HG03439 (cell line): ENCODE results near the gene COL17A1.

Experiments
- ATAC-seq: cut with Tn5 transposase; IDR thresholded peaks from one replicate; pipeline ENCODE4 v1.9.1; 2021; ENCODE audit warnings: mild to moderate bottlenecking, moderate library complexity; ENCODE audit not compliant: unreplicated experiment

Gene COL17A1

DNA sequence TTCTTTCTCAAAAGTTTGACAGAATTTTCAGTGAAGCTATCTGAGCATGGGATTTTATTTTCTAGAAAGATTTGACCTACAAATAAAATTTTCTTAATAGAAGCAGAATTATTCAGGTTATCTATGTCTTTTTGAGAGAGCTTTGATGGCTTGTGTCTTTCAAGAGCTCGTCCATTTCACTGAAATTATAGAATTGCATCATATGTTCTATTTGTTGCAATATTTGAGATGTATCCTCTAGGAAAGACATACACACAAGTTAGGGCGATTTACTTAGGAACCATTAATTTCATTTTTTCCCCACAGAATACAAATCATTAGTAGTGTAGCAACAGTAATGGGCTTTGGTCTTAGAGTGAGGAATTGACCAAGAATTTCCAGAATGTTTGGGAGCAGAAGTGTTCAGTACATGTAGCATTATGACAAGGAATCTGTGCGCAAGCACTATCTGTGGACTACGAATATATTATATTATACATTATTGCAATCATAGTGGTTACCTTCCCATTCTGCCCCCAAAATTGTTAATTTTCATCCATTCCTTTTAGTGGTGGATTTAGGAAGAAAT lies 12.8 kb upstream of the COL17A1 start:
- no peak for ATAC-seq

DNA sequence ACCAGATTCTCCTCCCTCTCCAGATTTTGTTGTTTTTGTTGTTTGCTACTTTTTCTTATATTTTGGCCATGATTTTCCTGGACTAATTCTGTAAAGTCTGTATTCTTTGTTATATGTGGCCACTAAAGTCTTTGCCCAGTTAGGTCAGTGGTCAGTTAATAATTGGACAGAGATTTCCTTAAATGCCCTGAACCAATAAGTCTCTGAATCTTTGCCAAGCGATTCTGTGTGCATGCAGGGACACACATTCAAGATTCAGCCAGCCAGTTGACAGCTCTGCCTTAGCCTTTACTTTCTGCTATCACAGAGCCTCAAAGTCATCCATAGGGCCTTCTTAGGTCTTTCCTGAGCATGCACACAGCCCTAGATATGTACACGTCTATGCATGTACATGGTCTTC lies 11.0 kb upstream of the COL17A1 start:
- no peak for ATAC-seq

DNA sequence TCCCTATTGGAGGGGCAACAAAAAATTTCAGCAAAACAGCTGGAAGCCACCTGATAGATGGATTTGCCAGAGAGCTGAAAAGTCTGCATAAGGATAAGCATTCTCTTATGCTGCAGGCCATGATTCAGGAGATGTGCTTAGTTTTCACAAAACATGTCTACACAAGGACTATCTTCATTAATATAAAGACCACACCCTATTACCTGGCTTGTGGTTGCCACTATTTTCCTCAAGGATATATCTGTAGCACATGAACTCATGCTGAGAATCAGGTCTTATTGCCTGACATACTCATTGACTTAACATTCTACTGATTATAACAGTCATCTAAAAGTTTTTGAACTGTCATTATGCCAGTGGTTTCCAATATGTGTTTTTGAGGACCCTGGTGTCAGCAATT lies 7.1 kb upstream of the COL17A1 start:
- no peak for ATAC-seq

DNA sequence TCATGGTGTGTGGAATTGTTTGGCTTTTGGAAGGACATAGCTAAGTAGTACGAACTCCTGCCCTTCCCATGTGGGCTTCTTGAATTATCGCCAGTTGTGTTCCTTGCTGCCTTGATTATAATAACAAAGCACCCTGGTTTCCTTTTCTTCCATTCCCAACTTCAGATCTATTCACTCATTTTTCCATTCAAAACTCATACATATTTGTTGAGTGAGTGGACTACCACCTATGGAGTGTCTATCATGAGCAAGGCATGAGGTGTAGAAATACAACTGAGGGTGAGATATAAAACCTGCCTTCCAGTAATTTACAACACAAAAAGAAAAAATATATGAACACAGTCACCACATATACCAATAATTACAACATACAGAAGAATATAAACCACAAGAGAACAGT lies 4.9 kb upstream of the COL17A1 start:
- no peak for ATAC-seq

DNA sequence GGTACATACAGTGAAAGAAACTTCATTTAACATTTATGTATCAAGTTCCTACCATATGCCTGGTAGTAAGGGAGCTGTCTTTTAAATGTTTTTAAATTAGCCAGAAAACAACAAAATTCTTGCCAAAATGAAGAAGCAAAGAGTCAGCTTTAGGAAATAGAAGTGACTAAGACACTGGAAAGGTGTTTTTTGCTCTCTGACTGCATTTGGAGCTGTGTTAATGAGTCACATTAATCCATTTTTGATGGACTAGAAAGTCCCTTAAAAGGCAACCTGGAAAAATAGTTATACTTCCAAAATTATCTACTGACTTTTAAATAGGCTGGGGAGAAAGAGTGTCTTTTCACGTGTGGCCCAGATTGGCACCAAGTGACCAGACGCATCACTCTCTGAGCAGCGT lies 3.9 kb upstream of the COL17A1 start:
- no peak for ATAC-seq

DNA sequence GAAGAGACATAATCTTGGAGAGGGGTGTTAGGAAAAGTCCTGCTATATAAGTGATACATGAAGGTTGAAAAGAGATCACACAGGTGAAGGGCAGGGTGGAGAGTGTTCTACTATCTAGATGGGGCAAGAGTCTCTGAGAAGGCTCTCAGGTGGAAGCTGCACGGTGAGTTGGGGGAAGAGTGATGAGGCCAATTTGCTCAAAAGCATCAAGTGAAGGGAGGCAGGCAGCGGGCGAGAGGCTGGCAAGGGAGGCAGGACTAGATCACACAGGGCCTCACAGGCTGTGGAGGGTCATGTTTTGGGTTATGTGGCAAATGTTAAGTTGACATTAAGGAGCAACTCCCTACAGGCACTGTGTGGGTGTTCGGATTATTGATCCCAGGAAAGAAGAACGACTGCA lies 2.6 kb upstream of the COL17A1 start:
- no peak for ATAC-seq

DNA sequence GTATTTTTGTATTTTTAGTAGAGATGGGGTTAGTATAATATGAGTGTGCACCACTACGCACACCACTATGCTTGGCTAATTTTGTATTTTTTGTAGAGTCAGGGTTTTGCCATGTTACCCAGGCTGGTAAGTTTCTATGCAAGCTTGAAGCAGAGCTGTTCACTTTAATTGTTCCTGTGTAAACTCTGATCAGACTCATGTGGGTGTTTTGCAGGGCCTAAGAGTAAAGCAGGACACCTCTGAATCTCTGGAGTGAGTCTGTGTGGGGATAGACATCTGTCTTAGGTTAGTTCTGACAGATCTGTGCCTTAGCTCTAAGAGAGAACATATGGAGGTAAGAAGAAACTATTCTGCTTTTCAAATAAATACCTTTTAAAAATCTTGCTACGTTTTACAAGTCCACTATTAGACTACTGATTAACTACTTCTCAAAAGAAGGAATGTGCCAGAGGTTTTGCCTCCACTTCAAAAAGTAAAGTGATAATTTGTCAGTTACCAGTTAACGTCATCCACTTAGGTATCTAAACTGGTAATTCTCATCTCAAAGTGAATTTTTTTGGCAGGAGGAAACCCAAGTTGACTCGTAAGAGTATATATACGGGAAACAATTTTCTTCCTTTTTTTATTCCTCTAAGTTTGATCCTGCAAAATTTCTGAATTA lies 1.1 kb downstream of the COL17A1 start:
- no peak for ATAC-seq

DNA sequence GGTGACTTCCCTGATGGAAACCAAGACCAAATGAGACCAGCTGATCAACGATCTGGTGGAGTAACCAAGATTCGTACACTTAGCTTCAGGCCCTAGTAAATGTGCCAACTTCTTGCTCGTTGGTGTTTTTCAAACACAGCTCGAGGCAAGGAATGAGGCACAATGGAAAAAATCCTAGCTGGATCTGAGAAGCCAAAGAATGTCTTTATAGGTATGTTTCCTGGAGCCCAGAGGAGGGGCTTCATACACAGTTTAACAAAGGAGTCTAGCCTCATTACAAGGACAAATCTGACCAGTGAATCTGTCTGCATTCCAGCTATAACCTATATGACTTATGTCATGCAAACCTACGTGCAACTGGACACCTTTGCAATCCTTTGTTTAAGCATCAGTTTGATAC lies 3.7 kb downstream of the COL17A1 start:
- no peak for ATAC-seq

DNA sequence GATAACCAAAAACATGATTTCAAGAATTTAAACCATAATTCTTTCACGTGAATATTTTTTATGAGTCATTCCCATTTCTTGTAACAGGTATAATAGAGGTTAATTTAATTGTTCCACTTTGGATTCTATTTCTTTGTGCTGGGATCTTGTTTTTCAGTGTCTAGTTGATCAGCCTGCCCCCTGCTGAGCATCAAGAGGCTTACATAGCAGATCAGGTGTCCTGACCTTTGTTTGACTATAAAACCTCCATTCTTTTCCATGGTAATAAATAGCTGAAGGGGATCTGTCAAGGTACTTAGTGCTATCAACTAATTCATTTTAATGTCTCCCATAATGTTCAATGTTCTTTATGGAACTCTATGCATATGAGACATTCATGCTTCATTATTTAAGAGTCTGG lies 4.9 kb downstream of the COL17A1 start:
- ATAC-seq: no peak

DNA sequence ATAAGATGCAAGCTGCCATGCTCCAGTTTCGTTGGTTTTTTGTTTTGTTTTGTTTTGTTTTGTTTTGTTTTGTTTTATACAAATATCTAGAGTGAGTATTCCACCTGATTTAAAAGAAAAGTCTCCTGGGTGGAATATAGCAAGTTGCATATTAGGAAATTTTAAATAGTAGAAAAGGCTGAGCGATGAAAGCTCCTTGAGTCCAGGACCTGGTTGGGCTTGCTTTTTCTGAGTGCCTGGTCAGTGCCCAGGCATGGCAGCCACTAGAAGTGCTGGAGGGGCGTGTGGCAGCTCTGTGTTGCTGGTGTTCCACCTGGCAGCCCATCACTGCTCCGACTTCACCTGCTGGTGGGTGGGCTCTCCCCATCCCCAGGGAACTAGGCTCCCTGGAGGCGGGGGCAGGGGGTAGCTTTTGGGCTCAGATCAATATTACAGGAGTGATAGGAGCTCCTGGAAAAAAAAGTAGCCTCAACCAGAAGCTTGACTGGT lies 8.0 kb downstream of the COL17A1 start:
- no peak for ATAC-seq

DNA sequence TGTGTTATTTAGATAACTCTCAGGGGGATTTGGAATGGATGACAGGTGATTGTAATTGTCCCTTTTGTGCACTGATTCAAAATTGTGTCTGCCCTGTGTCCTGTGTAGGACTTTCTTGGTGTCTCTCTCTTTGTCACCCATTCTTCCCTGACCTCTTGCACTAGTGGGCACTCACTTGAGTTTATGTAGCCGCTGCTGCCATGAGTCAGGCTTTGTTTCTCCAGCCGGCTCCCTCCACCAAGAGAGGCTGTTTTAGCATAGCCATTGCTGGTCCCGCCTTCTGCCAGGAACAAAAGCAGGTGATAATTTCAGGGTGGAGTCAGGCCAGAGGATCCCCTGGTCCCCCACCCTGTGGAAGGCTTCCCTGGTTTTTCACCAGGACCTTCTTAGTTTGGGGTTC lies 8.4 kb downstream of the COL17A1 start:
- no peak for ATAC-seq

DNA sequence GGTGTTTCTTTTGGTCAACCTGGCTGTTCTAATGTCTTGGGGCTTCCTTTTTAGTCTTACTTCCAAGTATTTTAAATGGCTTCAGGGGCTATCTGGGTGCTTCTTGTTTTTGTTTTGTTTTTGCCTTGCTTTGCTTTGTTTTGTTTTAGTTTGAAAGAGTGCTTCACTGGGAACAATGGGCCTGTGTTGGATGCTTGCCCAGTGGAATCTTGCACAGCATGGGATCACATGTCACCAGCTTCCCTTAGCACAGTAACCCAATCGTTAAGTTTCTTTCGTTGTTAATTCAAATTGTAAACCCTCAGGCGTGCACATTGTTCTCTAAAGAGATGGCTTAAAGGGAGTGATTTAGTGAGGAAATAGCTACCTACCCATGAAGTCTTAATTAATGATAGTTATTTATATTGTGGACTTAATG lies 8.9 kb downstream of the COL17A1 start:
- no peak for ATAC-seq

DNA sequence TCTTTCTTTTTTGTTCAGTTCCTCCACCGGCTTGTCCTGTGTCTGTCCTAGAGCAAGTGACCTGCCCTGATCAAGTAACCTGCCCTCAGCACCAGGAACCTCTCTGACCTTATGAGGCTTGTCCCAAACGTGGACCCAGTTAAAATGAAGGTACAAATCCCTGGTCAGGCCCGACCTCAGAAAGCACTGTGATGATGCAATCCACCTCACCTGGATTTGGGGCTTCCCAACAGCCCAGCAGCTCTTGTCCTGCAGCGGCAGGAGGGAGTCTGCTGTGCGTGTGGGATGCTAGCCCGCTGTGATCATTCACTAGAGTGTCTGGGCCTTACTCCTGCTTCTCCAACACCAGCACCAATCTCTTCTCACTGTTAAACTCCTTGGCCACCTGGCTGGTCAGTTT lies 11.2 kb downstream of the COL17A1 start:
- ATAC-seq: no peak

DNA sequence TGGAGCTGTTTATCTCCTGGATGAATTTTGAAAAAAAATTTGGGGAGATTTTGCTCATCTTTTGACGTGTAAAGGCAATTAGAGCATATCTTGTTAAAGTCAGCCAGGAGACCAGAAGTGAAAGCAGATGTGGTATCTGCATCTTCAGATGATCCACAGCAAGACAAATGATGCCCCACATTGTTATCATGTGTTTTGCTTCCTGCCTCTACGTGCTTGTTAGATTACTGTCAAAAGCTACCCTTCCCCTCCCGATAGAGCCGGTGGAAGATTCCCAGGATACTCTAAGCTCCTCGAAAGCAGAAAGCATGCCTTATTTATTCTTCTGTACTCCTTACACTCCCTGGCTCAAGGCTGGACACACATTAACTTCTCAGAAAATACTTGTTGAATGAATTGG lies 12.9 kb downstream of the COL17A1 start:
- no peak for ATAC-seq

DNA sequence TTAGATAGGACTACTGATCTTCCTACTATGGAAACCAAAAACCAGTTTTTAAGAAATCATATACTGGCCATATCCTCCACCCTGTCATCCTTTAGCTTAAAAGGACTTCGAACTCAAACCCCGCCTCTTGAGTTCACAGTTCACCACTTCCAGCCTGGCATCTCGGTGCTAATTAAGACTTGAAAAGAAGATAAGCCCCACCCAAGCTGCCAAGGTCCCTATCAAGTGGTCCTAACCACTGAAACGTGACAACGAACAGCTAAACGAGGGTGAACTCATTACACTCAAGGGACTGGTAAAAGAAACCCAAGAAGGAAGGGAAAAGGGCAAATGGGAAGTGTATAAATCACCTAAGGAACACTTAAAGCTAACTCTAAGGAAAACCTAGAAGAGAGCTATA lies 16.1 kb downstream of the COL17A1 start:
- ATAC-seq: no peak

DNA sequence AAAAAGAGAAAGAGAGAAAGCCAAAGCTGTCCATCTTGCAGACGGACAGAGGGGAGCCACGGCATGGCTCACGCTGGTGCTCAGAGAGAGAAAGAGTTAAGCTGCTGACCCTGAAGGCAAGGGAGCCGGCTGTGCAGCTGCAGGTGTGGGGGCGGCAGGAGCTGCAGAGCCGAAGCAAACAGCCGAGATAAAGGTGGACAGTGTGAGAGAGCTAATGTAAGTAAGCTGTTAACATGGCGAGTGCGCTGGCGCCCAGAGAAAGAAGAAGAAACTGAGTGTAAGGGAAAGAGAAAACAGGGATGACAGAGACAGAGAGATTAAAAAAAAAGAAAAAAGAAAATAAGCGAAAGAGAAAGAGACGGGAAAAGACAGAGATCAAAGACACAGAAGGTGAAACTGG lies 18.2 kb downstream of the COL17A1 start:
- ATAC-seq: no peak

DNA sequence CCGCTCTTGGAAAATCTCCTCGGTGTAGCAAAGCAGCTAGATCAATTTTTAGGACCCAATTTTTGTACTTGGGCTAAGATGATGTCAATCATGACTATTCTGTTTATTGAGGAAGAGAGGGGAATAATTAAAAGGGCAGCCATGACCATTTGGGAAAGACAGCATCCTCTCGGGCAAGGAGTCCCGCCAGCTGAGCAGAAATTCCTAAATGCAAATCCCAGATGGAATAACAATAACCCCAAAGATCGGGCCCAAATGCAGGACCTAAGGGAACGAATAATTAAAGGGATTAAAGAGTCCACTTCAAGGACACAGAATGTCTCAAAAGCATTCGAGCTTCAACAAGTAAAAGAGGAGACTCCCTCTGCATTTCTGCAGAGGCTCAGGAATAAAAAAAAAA lies 18.7 kb downstream of the COL17A1 start:
- no peak for ATAC-seq

DNA sequence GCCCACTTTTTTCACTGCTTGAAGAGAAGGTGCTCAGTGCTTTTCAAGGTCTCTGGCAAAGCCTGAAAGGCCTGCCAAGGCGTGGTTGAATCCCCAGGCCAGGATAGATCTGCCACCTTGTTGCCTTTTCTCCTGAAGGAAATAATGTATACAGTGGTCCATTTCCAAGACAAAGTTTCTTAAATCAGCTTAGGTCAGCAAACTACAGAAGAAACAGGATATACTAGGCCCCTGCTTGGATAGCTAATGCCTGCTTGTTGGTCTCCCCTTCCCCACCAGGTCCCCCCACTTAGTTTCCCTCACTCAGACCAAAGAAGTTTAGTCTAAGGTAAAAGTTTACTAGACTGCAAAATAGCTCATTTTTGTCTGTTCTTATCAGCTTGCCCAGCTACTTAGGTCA lies 19.9 kb downstream of the COL17A1 start:
- ATAC-seq: no peak

DNA sequence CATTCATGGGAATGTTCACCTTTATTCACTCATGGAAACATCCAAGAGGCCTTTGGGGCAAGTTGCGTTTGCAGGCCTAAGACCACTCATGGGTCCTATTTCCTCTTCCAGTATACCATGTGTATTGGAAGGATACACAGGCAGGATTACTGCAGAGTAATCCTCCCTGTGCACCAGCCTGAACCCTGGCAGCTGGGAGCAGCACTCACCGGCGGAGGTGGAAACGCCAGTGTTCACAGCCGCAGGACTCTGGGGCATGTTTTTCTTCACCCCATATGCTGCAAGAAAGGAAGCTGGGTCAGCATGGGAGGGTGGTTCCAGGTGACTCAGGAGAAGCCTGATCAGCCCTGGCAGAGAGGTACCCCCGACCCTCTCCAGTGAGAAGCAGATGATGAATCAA lies 24.5 kb downstream of the COL17A1 start:
- no peak for ATAC-seq

DNA sequence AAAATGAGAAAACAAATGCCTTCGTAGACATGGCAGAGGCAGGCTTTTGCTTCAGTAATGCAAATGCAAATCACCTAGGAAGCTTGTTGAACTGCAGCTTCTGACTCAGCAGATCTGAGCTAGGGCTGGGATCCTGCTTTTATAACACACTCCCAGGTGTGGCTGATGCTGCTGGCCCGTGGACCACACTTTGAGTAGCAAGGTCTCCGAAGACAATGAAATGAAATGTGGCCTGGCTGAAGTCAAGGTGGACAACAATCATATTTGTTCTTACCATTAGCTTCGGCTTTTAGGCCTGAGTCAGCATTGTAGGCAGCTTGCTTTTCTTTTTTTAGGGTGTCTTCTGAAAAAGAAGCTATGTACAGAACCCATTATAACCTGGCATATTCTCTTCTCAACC lies 26.3 kb downstream of the COL17A1 start:
- no peak for ATAC-seq

DNA sequence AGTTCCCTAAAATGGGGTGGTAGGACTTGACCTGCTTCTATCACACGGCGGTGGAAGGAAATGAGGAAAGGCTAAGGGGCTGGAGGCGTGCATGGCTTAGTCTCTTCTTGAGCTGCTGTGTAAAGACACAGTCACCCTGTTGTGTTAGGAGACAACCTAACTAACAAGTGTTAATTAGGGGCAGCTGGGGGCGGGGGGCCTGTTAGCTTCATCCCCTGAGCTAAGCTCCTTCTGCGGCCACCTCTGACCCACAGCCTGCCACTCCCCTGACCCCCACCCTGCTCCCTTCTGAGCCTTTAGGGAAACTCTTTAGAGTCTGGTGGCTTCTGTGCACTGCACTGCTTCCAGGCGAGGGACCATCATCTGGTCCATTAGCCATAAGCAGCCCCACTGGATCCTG lies 28.0 kb downstream of the COL17A1 start:
- no peak for ATAC-seq

DNA sequence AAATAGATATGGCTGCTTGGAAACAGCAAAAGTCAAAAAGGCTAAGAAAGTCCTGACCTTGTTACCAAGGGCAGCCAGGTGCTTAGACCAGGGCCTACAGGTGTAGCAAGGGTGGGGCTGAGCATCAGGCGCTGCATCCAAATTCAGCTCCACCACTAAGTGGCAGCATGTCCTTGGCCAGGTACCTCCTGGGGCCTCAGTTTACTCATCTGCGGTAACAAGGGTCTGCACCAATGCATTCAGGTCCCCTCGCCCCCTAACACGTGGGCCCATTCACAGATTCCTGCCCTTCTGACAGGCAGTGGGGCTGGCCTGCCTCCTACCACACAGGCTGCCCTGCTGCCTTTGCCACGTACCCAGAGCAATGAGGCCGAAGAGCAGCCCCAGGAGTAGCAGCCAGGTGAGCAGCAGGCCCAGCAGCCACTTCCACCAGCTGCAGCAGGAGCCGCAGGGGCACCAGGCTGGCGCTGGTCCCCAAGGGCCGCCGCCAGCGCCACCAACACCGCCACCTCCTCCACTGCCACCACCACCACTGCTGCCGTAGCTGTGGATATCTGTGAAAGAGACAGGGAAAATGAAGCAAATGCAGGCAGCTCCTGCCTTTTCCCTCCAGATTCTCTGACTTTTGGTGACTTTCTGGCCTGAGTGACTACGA lies 28.9 kb downstream of the COL17A1 start:
- no peak for ATAC-seq

DNA sequence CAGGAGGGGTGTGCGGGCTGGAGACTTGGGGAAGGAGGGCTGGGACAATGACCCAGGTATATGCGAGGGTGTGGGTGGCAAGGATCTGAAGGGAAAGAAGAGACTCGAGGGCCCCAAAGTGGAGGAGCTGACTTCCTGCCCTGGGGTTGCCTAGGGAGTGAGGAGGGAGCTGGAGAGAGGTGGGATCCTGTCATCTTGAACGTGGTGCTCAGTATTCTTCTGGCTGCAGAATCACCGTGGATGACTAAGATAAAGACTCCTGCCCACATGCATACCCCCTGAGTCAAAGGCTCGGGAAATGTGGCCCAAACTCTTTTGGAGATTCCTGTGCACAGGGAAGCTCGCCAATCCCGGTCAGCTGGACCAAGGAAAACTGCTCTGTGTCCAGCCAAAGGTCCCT lies 31.2 kb downstream of the COL17A1 start:
- no peak for ATAC-seq
